B cell (primary cell): Measurements from ENCODE around the gene ZNF773. TPM values are rescaled to one million over a fixed set of nuclear protein-coding genes. Genes with fewer than 3 reads are reported as not detected.

Source experiments
- ATAC-seq: fragments of 200-7000 bp; cut with Tn5 transposase; one replicate; pipeline ENCODE4 v1.10.0; 2021; ENCODE audit warnings: low read depth, mild to moderate bottlenecking, moderate number of reproducible peaks, moderate library complexity
- CTCF ChIA-PET: fragments of 350-600 bp; sonication (Branson Sonifier 250); formaldehyde crosslinking; loops from one replicate; lab custom pipeline; 2021; ENCODE audit warnings: antibody characterized with exemption, inconsistent platforms; lab: Charles Lee
- POLR2A ChIA-PET: fragments of 350-600 bp; sonication (Branson Sonifier 250); formaldehyde crosslinking; loops from one replicate; lab custom pipeline; 2021; ENCODE audit warnings: antibody characterized with exemption; lab: Charles Lee
- DNase-seq: peaks from one replicate; pipeline ENCODE4 v3.0.0; 2013
- H2AFZ ChIP-seq: 2 replicates; pipeline ENCODE4 v1.6.1; 2012; ENCODE audit warnings: mild to moderate bottlenecking, low read depth, low read length; ENCODE audit not compliant: insufficient read depth, poor library complexity, severe bottlenecking
- H3K27ac ChIP-seq, 2 donors: 1 replicate in 1 of 2; 2 replicates in 1 of 2; pipeline ENCODE4 v1.5.1; 2012 to 2013; ENCODE audit warnings: low read length in 2 of 2, mild to moderate bottlenecking in 2 of 2, moderate library complexity in 1 of 2
- H3K27me3 ChIP-seq, 4 experiments: fragments of 200-600 bp in 1 of 4; sonication (generic) in 1 of 4; replicated peaks in 1 of 4; 1 replicate in 2 of 4; 2 replicates in 2 of 4; pipeline versions ENCODE4 v1.6.1 to v1.7.0; 2013 to 2016; ENCODE audit warnings: low read length in 3 of 4, mild to moderate bottlenecking in 2 of 4, mixed read lengths in 1 of 4, moderate library complexity in 1 of 4; ENCODE audit not compliant: insufficient read depth in 4 of 4, control insufficient read depth in 3 of 4; ENCODE audit errors: control extremely low read depth in 1 of 4
- H3K36me3 ChIP-seq, 2 experiments: replicated peaks in 1 of 2; 1 replicate in 1 of 2; 2 replicates in 1 of 2; pipeline versions ENCODE4 v1.6.1 to v1.7.1; 2013; ENCODE audit warnings: low read length in 1 of 2; ENCODE audit not compliant: insufficient read depth in 2 of 2, control insufficient read depth in 1 of 2; ENCODE audit errors: control extremely low read depth in 1 of 2, extremely low read depth in 1 of 2
- H3K4me1 ChIP-seq, 2 donors: fragments of 200-600 bp in 1 of 2; sonication (generic) in 1 of 2; 1 replicate in 1 of 2; 2 replicates in 1 of 2; pipeline versions ENCODE4 v1.5.1 to v1.6.1; 2013 to 2017; ENCODE audit warnings: low read length in 2 of 2; ENCODE audit not compliant: control insufficient read depth in 2 of 2, insufficient read depth in 2 of 2
- H3K4me2 ChIP-seq: replicated peaks from 2 replicates; pipeline ENCODE3; 2012; ENCODE audit warnings: mild to moderate bottlenecking, low read depth, low read length; ENCODE audit not compliant: poor library complexity, severe bottlenecking
- H3K4me3 ChIP-seq, 5 experiments: fragments of 200-600 bp in 1 of 5; sonication (generic) in 1 of 5; 1 replicate in 3 of 5; 2 replicates in 2 of 5; pipeline versions ENCODE4 v1.5.1 to v1.7.0; 2011 to 2016; ENCODE audit warnings: low read length in 4 of 5, mild to moderate bottlenecking in 4 of 5, low read depth in 2 of 5, control low read depth in 1 of 5, moderate library complexity in 1 of 5; ENCODE audit not compliant: insufficient read depth in 1 of 5; ENCODE audit errors: control extremely low read depth in 1 of 5, extremely low read depth in 1 of 5
- H3K79me2 ChIP-seq: fragments of 200-600 bp; sonication (generic); one replicate; pipeline ENCODE4 v1.6.0; 2016; ENCODE audit warnings: low read length; ENCODE audit not compliant: control insufficient read depth, insufficient read depth
- H3K9ac ChIP-seq: fragments of 200-600 bp; sonication (generic); 2 replicates; pipeline ENCODE4 v1.6.1; 2017; ENCODE audit warnings: mild to moderate bottlenecking, low read length, moderate library complexity
- H3K9me3 ChIP-seq, 3 donors: one replicate each; pipeline versions ENCODE4 v1.6.1 to v1.7.1; 2013; ENCODE audit warnings: low read length in 2 of 3; ENCODE audit not compliant: control insufficient read depth in 2 of 3, insufficient read depth in 1 of 3; ENCODE audit errors: control extremely low read depth in 1 of 3
- H4K20me1 ChIP-seq: 2 replicates; pipeline ENCODE4 v1.6.0; 2012; ENCODE audit warnings: mild to moderate bottlenecking, low read length; ENCODE audit not compliant: insufficient read depth, control insufficient read depth, poor library complexity, severe bottlenecking
- H3K27ac Mint-ChIP-seq: one replicate; pipeline ENCODE4 v1.8.0; 2021; ENCODE audit warnings: mixed read lengths
- H3K27me3 Mint-ChIP-seq: one replicate; pipeline ENCODE4 v1.8.0; 2021; ENCODE audit warnings: mixed read lengths
- H3K4me1 Mint-ChIP-seq: one replicate; pipeline ENCODE4 v1.8.0; 2021; ENCODE audit warnings: mixed read lengths
- H3K4me3 Mint-ChIP-seq: one replicate; pipeline ENCODE4 v1.8.0; 2021; ENCODE audit warnings: mixed read lengths
- H3K9me3 Mint-ChIP-seq: one replicate; pipeline ENCODE4 v1.8.0; 2022; ENCODE audit warnings: mixed read lengths; ENCODE audit not compliant: insufficient read depth
- EZH2 ChIP-seq: IDR thresholded peaks from 2 replicates; pipeline ENCODE4 v1.6.1; 2012; ENCODE audit warnings: borderline replicate concordance, low read depth, mild to moderate bottlenecking, moderate library complexity, low read length; ENCODE audit not compliant: insufficient read depth, poor library complexity, severe bottlenecking
- WGBS: methylation state at CpG from one replicate; pipeline ENCODE4 v1.1.5; 2013; ENCODE audit warnings: missing lambda C conversion rate; ENCODE audit not compliant: insufficient coverage; 5-methylcytosine and 5-hydroxymethylcytosine counted together
- intact Hi-C: fragments of 100-400 bp; cut with micrococcal nuclease; formaldehyde crosslinking; loops from one replicate; pipeline ENCODE4 v1.10.0; 2022
- polyA plus RNA-seq: library from polyadenylated mRNA; depleted of rRNA; stranded (reverse); fragments of >200 nt; gene quantifications from 2 replicates; pipeline ENCODE4 v1.2.3, GENCODE V29; 2012
- total RNA-seq, 2 donors: library from RNA; stranded (reverse); fragments of 120-200 nt in 1 of 2; gene quantifications; 1 replicate in 1 of 2; 2 replicates in 1 of 2; pipeline versions ENCODE4 v1.2.3 to v1.2.4, GENCODE V29; 2013 to 2022
- TF ChIP-seq, protein P1 (sequence below): fragments of 200-600 bp; IDR thresholded peaks from one replicate; pipeline ENCODE4 v1.8.0; 2022; ENCODE audit warnings: antibody characterized with exemption, mild to moderate bottlenecking

ZNF773 gene
- total and polyA plus RNA-seq, 2 donors (not counting 1 experiment from before 2014, with no cell fraction given), result 12.6 to 28.6 TPM

DNA sequence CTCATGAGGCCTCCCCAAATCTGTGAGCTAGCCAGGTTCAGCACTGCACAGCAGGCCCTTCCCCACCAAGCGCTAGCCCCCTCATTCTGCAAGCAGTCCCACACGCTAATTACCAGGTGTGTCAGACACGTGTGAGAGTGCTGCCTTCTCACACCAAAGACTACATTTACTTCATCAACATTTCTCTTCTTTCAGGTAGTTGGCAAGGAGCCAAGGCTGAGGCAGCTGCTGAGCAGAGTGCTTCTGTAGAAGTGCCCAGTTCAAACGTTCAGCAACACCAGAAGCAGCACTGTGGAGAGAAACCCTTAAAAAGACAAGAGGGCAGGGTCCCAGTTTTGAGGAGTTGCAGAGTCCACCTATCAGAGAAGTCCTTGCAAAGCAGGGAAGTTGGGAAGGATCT lies 6.4 kb downstream of the ZNF773 start:
- WGBS, result 48% methylated on average over 4 of the region's 4 CpGs
- peaks cover 16% of the 10 kb centered on the region for H3K9me3 Mint-ChIP-seq
- Histone ChIP-seq H3K4me3 (no peak overlapping the region), H3K27me3 (no peaks in the 10 kb centered on the region), H2AFZ (no peak overlapping the region), H3K36me3 (peaks cover 15 to 52% of the 10 kb centered on the region in 2 experiments), H3K4me2 (no peak overlapping the region), H3K27ac (no peak overlapping the region), H3K9ac (no peak overlapping the region), H3K9me3 (peaks cover 8 to 42% (median 18%) of the 10 kb centered on the region in 3 donors), H4K20me1 (no peaks in the 10 kb centered on the region), H3K79me2 (peaks cover 33% of the 10 kb centered on the region), H3K4me1 (peaks cover 0 to under 1% of the 10 kb centered on the region in 2 donors)
- H3K4me3 Mint-ChIP-seq, result no peak overlapping the region
- ChIA-PET POLR2A (no interaction called here), CTCF (no interaction called here)
- TF ChIP-seq, protein P1, sequence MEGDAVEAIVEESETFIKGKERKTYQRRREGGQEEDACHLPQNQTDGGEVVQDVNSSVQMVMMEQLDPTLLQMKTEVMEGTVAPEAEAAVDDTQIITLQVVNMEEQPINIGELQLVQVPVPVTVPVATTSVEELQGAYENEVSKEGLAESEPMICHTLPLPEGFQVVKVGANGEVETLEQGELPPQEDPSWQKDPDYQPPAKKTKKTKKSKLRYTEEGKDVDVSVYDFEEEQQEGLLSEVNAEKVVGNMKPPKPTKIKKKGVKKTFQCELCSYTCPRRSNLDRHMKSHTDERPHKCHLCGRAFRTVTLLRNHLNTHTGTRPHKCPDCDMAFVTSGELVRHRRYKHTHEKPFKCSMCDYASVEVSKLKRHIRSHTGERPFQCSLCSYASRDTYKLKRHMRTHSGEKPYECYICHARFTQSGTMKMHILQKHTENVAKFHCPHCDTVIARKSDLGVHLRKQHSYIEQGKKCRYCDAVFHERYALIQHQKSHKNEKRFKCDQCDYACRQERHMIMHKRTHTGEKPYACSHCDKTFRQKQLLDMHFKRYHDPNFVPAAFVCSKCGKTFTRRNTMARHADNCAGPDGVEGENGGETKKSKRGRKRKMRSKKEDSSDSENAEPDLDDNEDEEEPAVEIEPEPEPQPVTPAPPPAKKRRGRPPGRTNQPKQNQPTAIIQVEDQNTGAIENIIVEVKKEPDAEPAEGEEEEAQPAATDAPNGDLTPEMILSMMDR, result no peak
- TF ChIP-seq EZH2, result no peak
- intact Hi-C loops, result no loop called here
- peaks cover 10% of the 10 kb centered on the region for H3K4me1 Mint-ChIP-seq
- H3K27me3 Mint-ChIP-seq, result no peaks in the 10 kb centered on the region
- ATAC-seq (no peak), DNase-seq (no peak)
- H3K27ac Mint-ChIP-seq, result no peak overlapping the region

DNA sequence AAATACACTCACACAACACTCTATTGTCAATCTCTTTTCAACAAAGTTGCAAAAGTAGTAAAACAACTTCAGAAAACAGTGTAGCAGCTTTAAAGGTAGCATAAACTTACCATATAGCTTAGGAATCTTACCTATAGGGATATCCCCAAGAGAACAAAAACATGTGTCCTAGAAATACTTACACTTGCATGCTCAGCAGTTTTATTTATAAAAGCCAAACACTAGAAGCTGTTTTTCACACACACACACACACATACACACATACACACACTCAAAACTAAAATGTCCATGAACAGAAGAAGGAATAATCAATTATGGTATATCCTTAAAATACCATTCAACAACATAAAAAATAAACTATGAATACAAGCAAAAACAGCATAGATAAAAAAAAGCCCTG lies 11.7 kb downstream of the ZNF773 start:
- no peak overlapping the region for H3K27ac Mint-ChIP-seq
- H2AFZ ChIP-seq, result no peak overlapping the region
- intact Hi-C loops, result no loop called here
- H4K20me1 ChIP-seq, result no peaks in the 10 kb centered on the region
- ATAC-seq (no peak), DNase-seq (no peak)
- POLR2A ChIA-PET, result no interaction called here
- CTCF ChIA-PET, result no interaction called here
- H3K9me3 Mint-ChIP-seq, result peaks cover 26% of the 10 kb centered on the region
- H3K9me3 ChIP-seq, result peaks cover 15 to 55% (median 30%) of the 10 kb centered on the region in 3 donors
- H3K79me2 ChIP-seq, result no peaks in the 10 kb centered on the region
- TF ChIP-seq, protein P1, result no peak
- no peak for TF ChIP-seq EZH2
- H3K4me1 Mint-ChIP-seq, result no peaks in the 10 kb centered on the region
- H3K27me3 Mint-ChIP-seq, result no peaks in the 10 kb centered on the region
- H3K4me3 Mint-ChIP-seq, result no peak overlapping the region
- H3K27ac ChIP-seq, result no peak overlapping the region
- H3K4me3 ChIP-seq, result no peak overlapping the region
- H3K4me1 ChIP-seq, result no peaks in the 10 kb centered on the region
- no peak overlapping the region for H3K4me2 ChIP-seq
- peaks cover 12 to 39% of the 10 kb centered on the region in 2 experiments for H3K36me3 ChIP-seq
- no peak overlapping the region for H3K9ac ChIP-seq
- no peaks in the 10 kb centered on the region for H3K27me3 ChIP-seq
